ENCODE results near the gene MRPS22. TPM values are rescaled to one million over a fixed set of nuclear protein-coding genes. Genes with fewer than 3 reads are reported as not detected.

Gene MRPS22
- total RNA-seq, 1 donor from 2014 or later = 45.7 TPM

DNA sequence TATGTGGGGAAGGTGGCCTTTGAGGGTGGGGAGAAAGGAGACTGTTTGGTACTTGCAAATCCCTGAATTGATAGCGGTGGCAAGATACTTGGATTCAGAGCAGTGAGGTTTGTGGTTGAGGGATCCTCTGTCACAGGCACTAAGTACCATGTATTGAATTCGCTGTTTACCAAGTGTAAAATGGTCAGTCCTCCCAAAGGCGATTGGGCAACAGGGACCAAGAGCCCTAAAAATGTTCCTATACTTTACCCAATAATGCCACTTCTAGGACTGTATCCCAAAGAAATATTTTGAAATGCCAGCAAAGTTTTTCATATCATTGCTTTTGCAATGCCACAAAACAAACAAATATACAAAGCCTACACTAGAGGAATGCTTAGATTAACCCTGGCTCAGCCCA lies 43.4 kb upstream of the MRPS22 start:
- no peak for DNase-seq (ENCODE audit: low read depth)
- H3K27me3 ChIP-seq (ENCODE audit: control insufficient read depth, insufficient read depth, low read length) = no peaks in the 10 kb centered on the region
- no peaks in the 10 kb centered on the region for H3K36me3 ChIP-seq (ENCODE audit: control insufficient read depth, insufficient read depth, low read length)
- no peak overlapping the region for H3K4me3 ChIP-seq (ENCODE audit: low read depth, low read length)
- no peak for TF ChIP-seq CTCF (IDR thresholded peaks at IDR 0.05; ENCODE audit: insufficient read depth, low read length, poor library complexity, severe bottlenecking)

DNA sequence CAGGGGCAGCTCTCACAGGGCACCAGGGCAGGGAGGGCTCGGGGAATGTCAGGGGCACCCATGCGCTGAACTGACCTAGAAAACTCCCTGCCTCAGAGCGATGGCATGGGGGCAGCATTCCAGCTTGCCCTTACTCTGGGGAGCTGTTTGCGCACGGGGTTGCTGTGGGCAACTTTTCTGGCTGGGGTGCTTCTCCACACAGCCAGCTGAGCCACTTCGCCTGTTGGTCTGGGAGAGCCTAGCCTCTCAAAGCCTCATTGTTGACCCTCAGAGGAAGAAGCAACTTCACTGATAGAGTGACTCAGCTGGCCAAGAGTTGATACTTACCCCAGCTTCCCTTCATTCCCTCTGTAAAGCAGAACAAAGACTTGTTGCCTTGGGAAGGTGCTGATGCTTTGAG lies 42.6 kb upstream of the MRPS22 start:
- no peak for TF ChIP-seq CTCF (IDR thresholded peaks at IDR 0.05; ENCODE audit: insufficient read depth, low read length, poor library complexity, severe bottlenecking)
- DNase-seq (ENCODE audit: low read depth) = no peak
- H3K36me3 ChIP-seq (ENCODE audit: control insufficient read depth, insufficient read depth, low read length) = no peaks in the 10 kb centered on the region
- no peak overlapping the region for H3K4me3 ChIP-seq (ENCODE audit: low read depth, low read length)
- no peaks in the 10 kb centered on the region for H3K27me3 ChIP-seq (ENCODE audit: control insufficient read depth, insufficient read depth, low read length)

- DNase-seq (ENCODE audit: low read depth) = no peak
- Histone ChIP-seq H3K27me3 (ENCODE audit: control insufficient read depth, insufficient read depth, low read length) (no peaks in the 10 kb centered on the region), H3K36me3 (ENCODE audit: control insufficient read depth, insufficient read depth, low read length) (no peaks in the 10 kb centered on the region), H3K4me3 (ENCODE audit: low read depth, low read length) (no peak overlapping the region)
- no peak for TF ChIP-seq CTCF (IDR thresholded peaks at IDR 0.05; ENCODE audit: insufficient read depth, low read length, poor library complexity, severe bottlenecking)
These were observed 42.2 kb upstream of the MRPS22 start for GRCh38 chr3:139301654-139302053.

- DNase-seq (ENCODE audit: low read depth) = peak; percentile 95
- no peak overlapping the region for H3K4me3 ChIP-seq (ENCODE audit: low read depth, low read length)
These were observed 41.6 kb upstream of the MRPS22 start for GRCh38 chr3:139302084-139302800.

GRCh38 chr3:139302801-139303113 lies 41.1 kb upstream of the MRPS22 start:
- no peak for TF ChIP-seq CTCF (IDR thresholded peaks at IDR 0.05; ENCODE audit: insufficient read depth, low read length, poor library complexity, severe bottlenecking)
- no peak for DNase-seq (ENCODE audit: low read depth)
- Histone ChIP-seq H3K27me3 (ENCODE audit: control insufficient read depth, insufficient read depth, low read length) (no peaks in the 10 kb centered on the region), H3K36me3 (ENCODE audit: control insufficient read depth, insufficient read depth, low read length) (no peaks in the 10 kb centered on the region), H3K4me3 (ENCODE audit: low read depth, low read length) (no peak overlapping the region)

More at GRCh38 chr3:139302084-139302800, 41.6 kb upstream of the MRPS22 start:
- Histone ChIP-seq H3K36me3 (ENCODE audit: control insufficient read depth, insufficient read depth, low read length) (no peaks in the 10 kb centered on the region), H3K27me3 (ENCODE audit: control insufficient read depth, insufficient read depth, low read length) (no peaks in the 10 kb centered on the region)
- TF ChIP-seq CTCF (IDR thresholded peaks at IDR 0.05; ENCODE audit: insufficient read depth, low read length, poor library complexity, severe bottlenecking) = no peak

GRCh38 chr3:139303216-139303615 lies 40.6 kb upstream of the MRPS22 start:
- Histone ChIP-seq H3K36me3 (ENCODE audit: control insufficient read depth, insufficient read depth, low read length) (no peaks in the 10 kb centered on the region), H3K27me3 (ENCODE audit: control insufficient read depth, insufficient read depth, low read length) (no peaks in the 10 kb centered on the region), H3K4me3 (ENCODE audit: low read depth, low read length) (no peak overlapping the region)
- no peak for TF ChIP-seq CTCF (IDR thresholded peaks at IDR 0.05; ENCODE audit: insufficient read depth, low read length, poor library complexity, severe bottlenecking)
- DNase-seq (ENCODE audit: low read depth) = no peak
